Psoas muscle (tissue), 8 donors: Measurements from ENCODE around the gene ARHGAP24. TPM values are rescaled to one million over a fixed set of nuclear protein-coding genes. Genes with fewer than 3 reads are reported as not detected.

Source experiments
- ATAC-seq, 4 donors: fragments of 200-7000 bp; cut with Tn5 transposase; one replicate each; pipeline ENCODE4 v1.9.1; 2020; ENCODE audit warnings: moderate library complexity in 3 of 4, mild to moderate bottlenecking in 2 of 4
- DNase-seq, 2 donors: peaks; one replicate each; pipeline ENCODE4 v3.0.0-alpha.2; 2020
- H3K27ac ChIP-seq: fragments of 200-600 bp; one replicate; pipeline ENCODE4 v1.8.0; 2022
- H3K27me3 ChIP-seq, 3 donors: fragments of 200-600 bp in 1 of 3; one replicate each; pipeline versions ENCODE4 v1.6.1 to v1.8.0; 2013 to 2022; ENCODE audit warnings: low read length in 2 of 3, mild to moderate bottlenecking in 2 of 3, moderate library complexity in 1 of 3; ENCODE audit not compliant: insufficient read depth in 3 of 3
- H3K36me3 ChIP-seq, 2 donors: fragments of 200-600 bp in 1 of 2; one replicate each; pipeline versions ENCODE4 v1.6.1 to v1.8.0; 2013 to 2022; ENCODE audit warnings: low read depth in 1 of 2, mild to moderate bottlenecking in 1 of 2, moderate library complexity in 1 of 2; ENCODE audit not compliant: insufficient read depth in 1 of 2
- H3K4me1 ChIP-seq: fragments of 200-600 bp; one replicate; pipeline ENCODE4 v1.8.0; 2022
- H3K4me3 ChIP-seq: fragments of 200-600 bp; one replicate; pipeline ENCODE4 v1.8.0; 2022; ENCODE audit warnings: mild to moderate bottlenecking
- H3K9me3 ChIP-seq: fragments of 200-600 bp; one replicate; pipeline ENCODE4 v1.8.0; 2022
- WGBS, 3 donors: extraction: QIAGEN DNeasy Blood & Tissue Kit; methylation state at CpG; one replicate each; pipeline versions ENCODE4 v1.1.6 to v1.1.7; 2013; 5-methylcytosine and 5-hydroxymethylcytosine counted together
- intact Hi-C, 2 donors: fragments of 100-400 bp; cut with DNase I; formaldehyde crosslinking; loops; one replicate each; pipeline versions ENCODE4 v1.11.0 to v1.14.2; 2022
- polyA plus RNA-seq, 3 donors: library from polyadenylated mRNA; stranded (reverse); fragments of 200-250 nt; gene quantifications; one replicate each; pipeline ENCODE4 v1.2.3, GENCODE V29; 2013
- total RNA-seq, 4 donors: library from RNA; stranded (reverse); fragmentation: NEBNext Ultra II Directional in 2 of 4; extraction: Animal tissue kit (Norgen Biotek cat#: 25700) in 2 of 4; gene quantifications; one replicate each; pipeline versions ENCODE4 v1.2.1 to v1.2.4, GENCODE V29; 2021 to 2023
- TF ChIP-seq, protein P1 (sequence below): fragments of 200-600 bp; IDR thresholded peaks from one replicate; pipeline ENCODE4 v1.8.0; 2022; ENCODE audit warnings: antibody characterized with exemption
- donor health status: healthy with polysubstance abuse.
- donor health status: DM: no; HTN: no; CAD: no; lungs with moderate emphysema.
- donor health status: Bipolar disorder and iron deficiency.
- donor health status: healthy.
- donor health status: DM: yes; HTN: yes; CAD: no.
- donor health status: DM: no; HTN: no; CAD: no.
- donor health status: DM: no; HTN: no; CAD: no.
- donor health status: DM: yes; HTN: yes; CAD: no.

Gene ARHGAP24
- total and polyA plus RNA-seq, 7 donors = 2.3 to 25.7 (median 4.6) TPM

DNA sequence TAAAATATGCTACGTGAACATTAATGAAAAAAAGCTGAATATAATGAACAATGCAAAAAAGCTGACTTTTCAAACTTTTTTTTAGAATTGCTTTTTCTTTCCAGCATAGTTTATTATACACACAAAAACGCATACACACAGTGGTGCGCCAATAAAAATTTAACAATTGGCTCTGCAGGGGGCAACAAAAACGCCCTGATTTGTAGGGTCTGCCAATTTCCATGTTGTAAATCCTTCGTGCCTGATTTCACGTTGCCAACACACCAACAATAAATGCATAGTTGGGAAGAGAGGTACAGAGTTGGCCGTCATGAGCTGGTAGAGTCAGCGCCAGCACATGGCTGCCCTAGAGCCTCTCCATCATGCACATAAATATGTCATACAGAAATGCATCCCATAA is 551.8 kb downstream of the ARHGAP24 start:
- H3K27ac ChIP-seq = no peak overlapping the region
- 76 to 82% (median 81%) methylated on average over 8 of the region's 8 CpGs for WGBS, 3 donors
- intact Hi-C loops = no loop called here
- TF ChIP-seq, protein P1, sequence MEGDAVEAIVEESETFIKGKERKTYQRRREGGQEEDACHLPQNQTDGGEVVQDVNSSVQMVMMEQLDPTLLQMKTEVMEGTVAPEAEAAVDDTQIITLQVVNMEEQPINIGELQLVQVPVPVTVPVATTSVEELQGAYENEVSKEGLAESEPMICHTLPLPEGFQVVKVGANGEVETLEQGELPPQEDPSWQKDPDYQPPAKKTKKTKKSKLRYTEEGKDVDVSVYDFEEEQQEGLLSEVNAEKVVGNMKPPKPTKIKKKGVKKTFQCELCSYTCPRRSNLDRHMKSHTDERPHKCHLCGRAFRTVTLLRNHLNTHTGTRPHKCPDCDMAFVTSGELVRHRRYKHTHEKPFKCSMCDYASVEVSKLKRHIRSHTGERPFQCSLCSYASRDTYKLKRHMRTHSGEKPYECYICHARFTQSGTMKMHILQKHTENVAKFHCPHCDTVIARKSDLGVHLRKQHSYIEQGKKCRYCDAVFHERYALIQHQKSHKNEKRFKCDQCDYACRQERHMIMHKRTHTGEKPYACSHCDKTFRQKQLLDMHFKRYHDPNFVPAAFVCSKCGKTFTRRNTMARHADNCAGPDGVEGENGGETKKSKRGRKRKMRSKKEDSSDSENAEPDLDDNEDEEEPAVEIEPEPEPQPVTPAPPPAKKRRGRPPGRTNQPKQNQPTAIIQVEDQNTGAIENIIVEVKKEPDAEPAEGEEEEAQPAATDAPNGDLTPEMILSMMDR = no peak
- H3K9me3 ChIP-seq = no peaks in the 10 kb centered on the region
- H3K4me1 ChIP-seq = no peaks in the 10 kb centered on the region
- no peaks in the 10 kb centered on the region for H3K27me3 ChIP-seq
- ATAC-seq = no peak
- no peaks in the 10 kb centered on the region for H3K36me3 ChIP-seq
- no peak for DNase-seq
- H3K4me3 ChIP-seq = no peak overlapping the region

DNA sequence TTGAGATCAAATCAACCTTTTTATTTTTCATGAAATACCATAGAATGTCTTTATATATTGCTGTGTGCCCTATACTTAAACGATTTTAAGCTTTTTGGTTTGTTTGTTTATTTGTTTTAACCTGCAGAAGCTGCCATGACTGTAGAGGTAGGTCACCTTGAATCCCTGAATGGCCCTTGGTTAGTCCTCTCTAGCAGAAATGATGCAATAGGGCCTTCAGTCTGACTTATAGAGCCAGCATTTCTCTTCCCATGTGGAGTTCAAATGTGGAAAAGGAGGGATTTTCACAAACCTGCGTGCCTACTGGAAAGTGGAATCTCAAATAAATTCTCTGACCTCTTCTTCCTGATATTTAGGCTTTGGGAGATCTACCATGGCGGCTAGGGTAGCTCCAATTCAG is 557.0 kb downstream of the ARHGAP24 start:
- no peak for ATAC-seq
- H3K4me1 ChIP-seq = peaks cover 11% of the 10 kb centered on the region
- no peak overlapping the region for H3K27ac ChIP-seq
- H3K4me3 ChIP-seq = no peak overlapping the region
- TF ChIP-seq, protein P1 = no peak
- H3K36me3 ChIP-seq = no peaks in the 10 kb centered on the region
- intact Hi-C loops = no loop called here
- no peaks in the 10 kb centered on the region for H3K9me3 ChIP-seq
- H3K27me3 ChIP-seq = no peaks in the 10 kb centered on the region
- 87 to 93% (median 88%) methylated on average over 3 of the region's 3 CpGs for WGBS, 3 donors
- DNase-seq = no peak

DNA sequence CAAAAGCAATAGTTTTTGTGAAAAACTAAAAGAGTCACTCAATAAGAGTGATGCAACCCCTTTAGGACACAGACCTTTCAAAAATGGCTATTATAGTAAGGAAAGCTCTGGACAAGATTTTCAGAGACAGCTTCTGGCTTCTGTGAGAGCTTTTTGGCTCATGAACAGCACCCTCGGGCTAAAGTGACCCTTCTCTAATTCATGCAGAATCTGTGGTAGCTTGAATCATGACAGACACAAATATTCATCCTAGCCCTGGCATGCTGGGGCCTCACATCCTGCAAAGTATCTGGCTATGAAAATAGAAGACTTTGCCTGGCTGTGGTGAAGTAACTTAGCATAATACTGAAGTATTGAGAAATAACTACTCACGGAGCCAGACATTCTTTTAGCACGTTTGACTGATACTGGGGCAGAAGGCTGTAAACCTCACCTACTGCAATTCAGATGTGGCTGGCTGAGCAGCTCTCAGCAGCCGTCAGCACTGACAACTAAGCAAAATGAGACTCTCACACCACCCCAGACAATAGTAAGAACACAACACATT is 557.6 kb downstream of the ARHGAP24 start:
- TF ChIP-seq, protein P1 = no peak
- ATAC-seq (peak; percentile 54 to 87 (median 82)), DNase-seq (peak; percentile 41 to 42)
- WGBS, 3 donors = 13 to 15% (median 15%) methylated on average over 4 of the region's 4 CpGs
- intact Hi-C loops = no loop called here
- Histone ChIP-seq H3K9me3 (no peaks in the 10 kb centered on the region), H3K27me3 (no peaks in the 10 kb centered on the region), H3K36me3 (no peaks in the 10 kb centered on the region), H3K4me1 (peaks cover 11% of the 10 kb centered on the region), H3K27ac (peak overlapping the region; percentile 68), H3K4me3 (no peak overlapping the region)

DNA sequence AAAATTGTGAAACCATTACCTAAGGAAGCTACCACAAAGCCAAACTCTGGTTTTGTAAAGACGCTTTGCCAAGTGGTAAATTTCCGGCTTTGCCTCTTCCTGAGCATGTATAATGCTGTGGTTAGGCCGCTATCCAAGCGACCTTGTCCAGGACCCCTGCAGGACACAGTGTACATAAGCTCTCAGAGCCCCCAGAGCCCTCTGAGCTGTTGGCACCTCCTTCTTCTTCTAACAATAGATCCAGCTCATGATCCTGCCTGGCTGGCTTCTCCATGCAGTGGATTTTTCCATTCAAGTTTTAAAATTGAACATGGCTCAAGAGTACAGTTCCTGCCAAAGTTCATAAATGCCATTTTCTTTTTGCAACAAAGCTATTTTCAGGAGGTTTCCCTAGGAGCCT is 558.2 kb downstream of the ARHGAP24 start:
- intact Hi-C loops = no loop called here
- Histone ChIP-seq H3K36me3 (no peaks in the 10 kb centered on the region), H3K27me3 (no peaks in the 10 kb centered on the region), H3K27ac (peak overlapping the region; percentile 68), H3K9me3 (no peaks in the 10 kb centered on the region), H3K4me1 (peaks cover 11% of the 10 kb centered on the region), H3K4me3 (no peak overlapping the region)
- DNase-seq (peak; percentile 43 to 54), ATAC-seq (peak; percentile 58 to 88 (median 84))
- WGBS, 3 donors = 13 to 19% (median 17%) methylated on average over 4 of the region's 4 CpGs
- TF ChIP-seq, protein P1 = no peak

DNA sequence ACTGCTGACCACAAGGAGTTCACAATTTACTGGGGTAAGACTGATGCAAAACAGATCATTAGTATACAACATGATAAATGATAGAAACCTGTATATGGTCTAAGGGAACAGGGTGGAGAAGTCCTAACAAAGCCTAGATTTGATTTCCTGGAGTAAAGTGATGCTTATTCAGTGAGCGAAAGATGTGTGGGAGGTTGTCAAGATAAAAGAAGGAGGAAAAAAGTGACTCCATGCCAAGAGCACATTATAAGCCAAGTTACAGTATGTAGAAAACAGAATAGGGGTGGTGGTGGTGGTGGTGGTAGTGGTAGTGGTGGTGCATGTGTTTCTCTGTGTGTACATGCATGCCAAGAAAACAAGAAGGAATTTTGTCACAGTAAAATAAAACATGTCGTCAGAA is 559.7 kb downstream of the ARHGAP24 start:
- Histone ChIP-seq H3K4me1 (peaks cover 11% of the 10 kb centered on the region), H3K27ac (no peak overlapping the region), H3K36me3 (no peaks in the 10 kb centered on the region), H3K9me3 (no peaks in the 10 kb centered on the region), H3K27me3 (no peaks in the 10 kb centered on the region), H3K4me3 (no peak overlapping the region)
- ATAC-seq (no peak), DNase-seq (no peak)
- TF ChIP-seq, protein P1 = no peak
- WGBS, 3 donors = 80 to 100% (median 91%) methylated on average over 2 of the region's 2 CpGs
- intact Hi-C loops = no loop called here
